ENCODE measurements around the gene EIF2B1. TPM values are rescaled to one million over a fixed set of nuclear protein-coding genes. Genes with fewer than 3 reads are reported as not detected.

The EIF2B1 gene
- polyA plus RNA-seq, 3 donors, result 55.7 to 73.4 (median 69.3) TPM

GRCh38 chr12:123654129-123654701, 20.7 kb upstream of the EIF2B1 start:
- Histone ChIP-seq H3K4me1 (ENCODE audit: control insufficient read depth in 1 of 2, insufficient read depth in 2 of 2, low read length in 2 of 2) (no peaks in the 10 kb centered on the region), H4K20me1 (ENCODE audit: insufficient read depth, low read length) (no peaks in the 10 kb centered on the region), H3K9me3 (replicated peaks in 1 of 2; ENCODE audit: control insufficient read depth in 1 of 2, insufficient read depth in 1 of 2, low read length in 2 of 2) (no peaks in the 10 kb centered on the region), H2AFZ (ENCODE audit: insufficient read depth, low read depth, low read length, poor library complexity, severe bottlenecking) (no peak overlapping the region), H3K79me2 (ENCODE audit: insufficient read depth, low read length) (no peaks in the 10 kb centered on the region), H3K4me3 (replicated peaks in 1 of 3; ENCODE audit: low read depth in 2 of 3, low read length in 3 of 3) (no peak overlapping the region), H3K36me3 (replicated peaks in 1 of 2; ENCODE audit: control insufficient read depth in 1 of 2, insufficient read depth in 2 of 2, low read length in 2 of 2) (peaks cover 27 to 86% of the 10 kb centered on the region in 2 donors), H3K4me2 (replicated peaks; ENCODE audit: extremely low read depth, low read length, poor library complexity, severe bottlenecking) (no peak overlapping the region), H3K9ac (ENCODE audit: insufficient read depth, low read length, poor library complexity, severe bottlenecking) (no peak overlapping the region), H3K27ac (ENCODE audit: low read depth in 1 of 2, low read length in 2 of 2) (no peak overlapping the region), H3K27me3 (ENCODE audit: control insufficient read depth in 2 of 2, insufficient read depth in 2 of 2, low read length in 2 of 2) (no peaks in the 10 kb centered on the region)
- intact Hi-C loops (cut with micrococcal nuclease), result no loop called here
- no peak overlapping the region for H3K27ac Mint-ChIP-seq
- H3K4me3 Mint-ChIP-seq, result no peak overlapping the region
- WGBS (ENCODE audit: insufficient coverage), result 100% methylated on average over 4 of the region's 4 CpGs
- H3K9me3 Mint-ChIP-seq, result no peaks in the 10 kb centered on the region
- no peak for DNase-seq
- no peak for TF ChIP-seq CTCF (IDR thresholded peaks at IDR 0.05)
- H3K4me1 Mint-ChIP-seq, result no peaks in the 10 kb centered on the region
- H3K36me3 Mint-ChIP-seq, result peaks cover 54 to 72% of the 10 kb centered on the region in 2 donors
- no peaks in the 10 kb centered on the region for H3K27me3 Mint-ChIP-seq (ENCODE audit: low read depth in 3 of 3)

- Mint-ChIP-seq H3K36me3 (peaks cover 56 to 83% of the 10 kb centered on the region in 2 donors), H3K27ac (no peak overlapping the region), H3K4me3 (no peak overlapping the region), H3K27me3 (ENCODE audit: low read depth in 3 of 3) (no peaks in the 10 kb centered on the region), H3K4me1 (no peaks in the 10 kb centered on the region), H3K9me3 (no peaks in the 10 kb centered on the region)
- Histone ChIP-seq H3K36me3 (replicated peaks in 1 of 2; ENCODE audit: control insufficient read depth in 1 of 2, insufficient read depth in 2 of 2, low read length in 2 of 2) (peaks cover 39 to 94% of the 10 kb centered on the region in 2 donors), H3K27me3 (ENCODE audit: control insufficient read depth in 2 of 2, insufficient read depth in 2 of 2, low read length in 2 of 2) (no peaks in the 10 kb centered on the region), H4K20me1 (ENCODE audit: insufficient read depth, low read length) (no peaks in the 10 kb centered on the region), H3K79me2 (ENCODE audit: insufficient read depth, low read length) (no peaks in the 10 kb centered on the region), H3K4me3 (replicated peaks in 1 of 3; ENCODE audit: low read depth in 2 of 3, low read length in 3 of 3) (no peak overlapping the region), H3K9ac (ENCODE audit: insufficient read depth, low read length, poor library complexity, severe bottlenecking) (no peak overlapping the region), H3K4me2 (replicated peaks; ENCODE audit: extremely low read depth, low read length, poor library complexity, severe bottlenecking) (no peak overlapping the region), H3K4me1 (ENCODE audit: control insufficient read depth in 1 of 2, insufficient read depth in 2 of 2, low read length in 2 of 2) (no peaks in the 10 kb centered on the region), H3K27ac (ENCODE audit: low read depth in 1 of 2, low read length in 2 of 2) (no peak overlapping the region), H3K9me3 (replicated peaks in 1 of 2; ENCODE audit: control insufficient read depth in 1 of 2, insufficient read depth in 1 of 2, low read length in 2 of 2) (no peaks in the 10 kb centered on the region), H2AFZ (ENCODE audit: insufficient read depth, low read depth, low read length, poor library complexity, severe bottlenecking) (no peak overlapping the region)
- no peak for DNase-seq
- 93% methylated on average over 5 of the region's 5 CpGs for WGBS (ENCODE audit: insufficient coverage)
- no peak for TF ChIP-seq CTCF (IDR thresholded peaks at IDR 0.05)
- intact Hi-C loops (cut with micrococcal nuclease), result no loop called here
Observed at GRCh38 chr12:123648401-123648800, 14.9 kb upstream of the EIF2B1 start.
